ENCODE results near the gene LMX1B.

The LMX1B gene

GRCh38 chr9:126617003-126617822 lies 3.5 kb downstream of the LMX1B start:
- TF ChIP-seq CTCF (IDR thresholded peaks at IDR 0.05; ENCODE audit: low read depth, low read length) = no peak
- DNase-seq (ENCODE audit: low read depth, low spot score) = no peak
- in situ Hi-C loops (cut with HindIII; ENCODE audit: low sequenced_read_pairs) = no loop called here
- no peak overlapping the region for H3K4me3 ChIP-seq (ENCODE audit: low read depth, low read length)

- H3K4me3 ChIP-seq (ENCODE audit: low read depth, low read length) = no peak overlapping the region
- no peak for TF ChIP-seq CTCF (IDR thresholded peaks at IDR 0.05; ENCODE audit: low read depth, low read length)
- in situ Hi-C loops (cut with HindIII; ENCODE audit: low sequenced_read_pairs) = no loop called here
- no peak for DNase-seq (ENCODE audit: low read depth, low spot score)
Measured at GRCh38 chr9:126617823-126618165, 4.1 kb downstream of the LMX1B start.

- TF ChIP-seq CTCF (IDR thresholded peaks at IDR 0.05; ENCODE audit: low read depth, low read length) = no peak
- in situ Hi-C loops (cut with HindIII; ENCODE audit: low sequenced_read_pairs) = no loop called here
- no peak overlapping the region for H3K4me3 ChIP-seq (ENCODE audit: low read depth, low read length)
- DNase-seq (ENCODE audit: low read depth, low spot score) = no peak
Measured at GRCh38 chr9:126618190-126618584, 4.5 kb downstream of the LMX1B start.

GRCh38 chr9:126618585-126619360 lies 5.0 kb downstream of the LMX1B start:
- in situ Hi-C loops (cut with HindIII; ENCODE audit: low sequenced_read_pairs) = no loop called here
- no peak for TF ChIP-seq CTCF (IDR thresholded peaks at IDR 0.05; ENCODE audit: low read depth, low read length)
- H3K4me3 ChIP-seq (ENCODE audit: low read depth, low read length) = no peak overlapping the region
- DNase-seq (ENCODE audit: low read depth, low spot score) = no peak

GRCh38 chr9:126619361-126620135 lies 5.8 kb downstream of the LMX1B start:
- no peak for TF ChIP-seq CTCF (IDR thresholded peaks at IDR 0.05; ENCODE audit: low read depth, low read length)

GRCh38 chr9:126620478-126620877 lies 6.8 kb downstream of the LMX1B start:
- no peak for DNase-seq (ENCODE audit: low read depth, low spot score)
- TF ChIP-seq CTCF (IDR thresholded peaks at IDR 0.05; ENCODE audit: low read depth, low read length) = no peak
- in situ Hi-C loops (cut with HindIII; ENCODE audit: low sequenced_read_pairs) = no loop called here
- no peak overlapping the region for H3K4me3 ChIP-seq (ENCODE audit: low read depth, low read length)

More at GRCh38 chr9:126619361-126620135, 5.8 kb downstream of the LMX1B start:
- no peak for DNase-seq (ENCODE audit: low read depth, low spot score)
- in situ Hi-C loops (cut with HindIII; ENCODE audit: low sequenced_read_pairs) = no loop called here
- no peak overlapping the region for H3K4me3 ChIP-seq (ENCODE audit: low read depth, low read length)
